ENCODE data around the gene SHC2.
"Not testable (repeated sequence)": the region's sequence is repeated elsewhere in the genome, so short reads cannot be mapped to it uniquely, and the experiment has no call there.

The SHC2 gene

DNA sequence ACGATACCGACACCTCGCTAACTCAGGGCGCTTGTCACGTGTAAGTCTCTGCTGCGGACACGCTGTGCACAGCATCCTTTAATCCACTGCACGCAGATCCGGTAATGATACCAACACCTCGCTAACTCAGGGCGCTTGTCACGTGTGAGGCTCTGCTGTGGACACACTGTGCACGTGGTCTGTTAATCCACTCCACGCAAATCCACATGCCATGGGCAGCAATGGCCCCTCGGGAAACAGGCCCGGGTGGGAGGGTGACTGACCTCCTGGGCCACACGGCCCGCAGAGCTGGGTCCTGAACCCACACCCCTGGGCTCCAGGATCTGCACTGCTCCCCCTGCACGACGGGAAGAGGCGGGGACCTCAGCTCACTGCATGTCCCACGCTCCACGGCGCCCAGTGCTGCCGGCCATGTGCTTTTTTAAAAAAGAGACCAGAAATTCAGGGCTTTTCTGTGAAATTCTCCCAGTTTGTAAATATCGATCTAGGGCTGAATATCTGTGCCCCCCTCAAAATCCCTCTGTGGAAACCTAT, 16.1 kb downstream of the SHC2 start:
- no peak for DNase-seq

DNA sequence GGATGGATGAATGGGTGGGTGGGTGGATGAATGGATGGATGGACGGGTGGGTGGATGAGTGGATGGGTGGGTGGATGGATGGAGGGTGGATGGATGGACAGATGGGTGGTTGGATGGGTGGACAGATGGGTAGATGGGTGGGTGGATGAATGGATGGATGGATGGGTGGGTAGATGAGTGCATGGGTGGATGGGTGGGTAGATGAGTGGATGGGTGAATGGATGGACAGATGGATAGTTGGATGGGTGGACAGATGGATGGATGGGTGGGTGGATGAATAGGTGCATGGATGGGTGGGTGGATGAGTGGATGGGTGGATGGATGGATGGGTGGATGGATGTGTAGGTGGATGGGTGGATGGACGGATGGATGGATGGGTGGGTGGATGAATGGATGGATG, 17.8 kb downstream of the SHC2 start:
- DNase-seq = no peak

DNA sequence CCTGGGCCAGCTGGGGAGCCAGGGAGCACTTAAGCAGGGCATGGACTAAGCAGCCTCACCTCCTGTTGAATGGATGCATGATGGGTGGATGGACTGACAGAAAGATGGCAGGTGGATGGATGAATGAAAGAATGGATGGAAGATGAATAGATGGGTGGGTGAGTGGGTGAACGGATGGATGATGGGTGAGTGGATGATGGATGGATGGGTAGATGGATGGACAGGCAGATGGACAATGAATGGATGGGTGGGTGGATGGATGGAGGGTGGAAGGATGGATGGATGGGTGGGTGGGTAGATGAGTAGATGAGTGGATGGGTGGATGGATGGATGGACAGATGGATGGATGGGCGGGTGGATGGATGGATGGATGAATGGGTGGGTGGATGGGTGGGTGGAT, 18.7 kb downstream of the SHC2 start:
- no peak for DNase-seq

DNA sequence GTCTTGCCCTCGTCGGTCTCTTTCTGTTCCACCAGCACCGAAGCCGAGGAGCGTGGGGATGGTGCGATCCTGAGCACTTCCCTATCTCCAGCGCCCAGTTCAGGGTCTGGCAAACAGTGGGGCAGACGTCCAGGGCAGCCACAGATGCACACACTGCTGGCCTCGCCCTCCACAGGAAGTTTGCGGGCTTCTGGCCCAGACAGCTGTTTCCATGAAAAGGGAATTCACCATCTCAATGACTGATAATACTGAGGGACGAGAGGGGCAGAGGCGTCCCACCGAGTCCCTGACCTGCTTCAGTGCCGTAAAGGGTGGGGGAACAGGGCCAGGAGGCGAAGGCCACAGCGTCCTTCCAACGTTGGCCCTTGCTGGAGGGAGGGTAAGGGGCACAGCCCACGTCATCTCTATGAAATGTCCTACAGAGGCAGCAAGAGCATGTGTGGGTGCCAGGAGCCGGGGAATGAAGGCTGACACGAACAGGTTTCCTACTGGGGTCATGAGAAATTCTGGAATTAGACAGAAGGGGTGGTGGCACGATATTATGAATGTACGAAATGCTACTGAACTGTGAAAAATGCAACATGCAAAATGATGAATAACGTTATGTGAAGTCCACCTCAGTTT, 19.5 kb downstream of the SHC2 start:
- no peak for DNase-seq

DNA sequence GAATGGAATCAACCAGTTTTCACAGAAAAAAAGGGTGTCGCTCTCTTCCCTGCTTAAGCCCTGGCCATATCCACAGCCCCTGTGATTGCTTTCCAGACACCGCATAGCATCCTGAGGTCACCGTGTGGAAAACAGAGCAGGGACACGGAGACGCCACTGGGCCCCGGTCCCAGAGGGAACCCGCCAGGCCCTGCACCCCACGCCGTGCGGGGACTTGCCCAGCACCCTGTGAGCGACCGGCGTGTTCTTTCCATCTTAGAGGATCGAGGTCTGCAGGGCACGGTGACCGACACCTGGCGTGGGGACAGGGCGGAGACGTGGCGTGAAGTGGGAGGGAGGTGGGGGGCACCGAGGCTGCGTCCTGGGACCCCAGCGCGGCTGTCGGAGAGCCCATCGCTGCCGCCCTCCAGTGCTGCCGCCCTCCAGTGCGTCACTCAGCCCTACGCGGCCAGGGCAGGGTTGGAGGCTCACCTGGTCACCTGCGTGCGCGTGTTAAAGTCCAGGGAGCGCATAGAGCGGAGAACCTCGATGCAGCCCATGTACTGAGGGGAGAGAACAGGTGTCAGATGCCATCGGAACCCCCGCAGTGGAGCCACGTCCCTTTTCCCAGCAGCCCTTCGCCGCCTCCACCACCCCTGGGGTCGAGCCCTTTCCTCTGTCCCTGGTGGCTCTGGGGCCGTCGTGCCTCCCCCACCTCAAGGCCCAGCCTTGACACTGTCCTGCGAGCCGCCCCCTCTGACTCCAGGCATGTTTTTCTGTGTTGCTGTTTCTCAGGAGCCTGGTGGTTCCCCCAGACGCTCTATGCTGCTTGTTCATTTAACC, 20.2 kb downstream of the SHC2 start:
- DNase-seq = no peak

DNA sequence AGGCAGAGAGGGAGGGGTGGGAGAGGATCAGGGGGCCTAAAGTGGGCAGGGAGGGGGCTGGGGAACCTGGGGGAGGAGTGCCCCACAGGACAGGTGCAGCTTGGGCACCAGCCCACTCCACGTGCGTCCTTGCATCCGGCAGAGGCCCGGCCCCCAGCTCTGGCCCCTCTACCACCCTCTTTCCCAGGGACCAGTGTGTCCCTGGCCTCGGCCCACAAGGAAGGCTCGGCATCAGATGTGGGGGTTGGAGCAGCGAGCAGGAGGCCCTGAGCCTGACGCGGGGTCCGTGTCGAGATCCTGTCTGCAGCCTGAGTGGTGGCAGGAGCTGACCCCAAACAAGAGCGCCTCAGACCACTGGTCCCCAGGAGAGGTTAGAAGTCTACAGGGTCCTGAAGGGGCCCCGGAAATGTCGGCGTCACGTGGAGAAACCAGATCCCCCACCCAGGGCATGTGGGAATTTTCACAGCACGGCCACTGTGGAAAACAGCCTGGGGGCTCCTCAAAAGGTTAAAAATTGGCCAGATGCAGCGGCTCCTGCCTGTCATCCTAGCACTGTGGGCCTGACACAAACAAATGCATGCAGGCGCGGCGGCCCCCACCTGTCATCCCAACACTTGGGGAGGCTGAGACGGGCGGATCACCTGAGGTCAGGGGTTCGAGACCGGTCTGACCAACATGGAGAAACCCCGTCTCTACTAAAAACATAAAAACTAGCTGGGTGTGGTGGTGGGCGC, 21.5 kb downstream of the SHC2 start:
- DNase-seq = no peak

DNA sequence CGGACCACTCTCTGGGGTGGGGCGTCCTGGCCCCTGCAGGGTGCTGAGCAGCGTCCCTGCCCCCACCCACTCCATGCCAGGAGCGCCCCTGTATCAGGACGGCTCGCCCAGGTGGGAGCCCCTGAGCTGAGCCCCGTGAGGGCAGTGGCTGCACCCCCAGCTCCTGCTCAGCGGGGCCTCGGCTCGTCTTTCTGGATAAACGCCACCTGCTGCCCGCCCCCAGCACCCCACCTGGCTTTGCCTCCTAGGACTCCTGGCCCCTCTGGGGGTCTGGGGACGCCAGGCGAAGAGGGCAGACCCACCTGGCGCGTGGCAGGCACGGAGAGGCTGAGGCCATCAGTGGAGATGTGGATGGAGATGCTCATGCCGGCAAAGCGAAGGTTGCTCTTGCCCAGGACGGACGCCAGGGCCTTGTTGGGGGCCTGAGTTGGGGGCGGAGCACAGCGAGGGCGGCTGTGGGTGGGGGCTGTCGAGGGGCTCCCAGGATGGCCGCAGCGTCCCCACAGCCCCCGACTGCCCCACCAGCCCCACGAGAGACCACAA, 22.3 kb downstream of the SHC2 start:
- no peak for DNase-seq

DNA sequence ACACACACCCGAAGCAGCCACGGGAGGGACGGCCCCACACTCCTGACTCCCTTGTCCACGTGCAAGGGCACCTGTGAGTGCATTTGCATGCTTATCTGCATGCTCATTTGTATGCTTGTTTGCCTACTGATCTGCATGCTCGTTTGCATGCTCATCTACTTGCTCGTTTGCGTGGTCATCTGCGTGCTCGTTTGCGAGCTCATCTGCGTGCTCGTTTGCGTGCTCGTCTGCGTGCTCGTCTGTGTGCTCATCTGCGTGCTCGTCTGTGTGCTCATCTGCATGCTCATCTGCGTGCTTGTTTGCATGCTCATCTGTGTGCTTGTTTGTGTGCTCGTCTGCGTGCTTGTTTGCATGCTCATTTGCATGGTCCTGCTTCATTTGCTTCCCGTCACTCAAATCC, 23.8 kb downstream of the SHC2 start:
- DNase-seq = no peak

DNA sequence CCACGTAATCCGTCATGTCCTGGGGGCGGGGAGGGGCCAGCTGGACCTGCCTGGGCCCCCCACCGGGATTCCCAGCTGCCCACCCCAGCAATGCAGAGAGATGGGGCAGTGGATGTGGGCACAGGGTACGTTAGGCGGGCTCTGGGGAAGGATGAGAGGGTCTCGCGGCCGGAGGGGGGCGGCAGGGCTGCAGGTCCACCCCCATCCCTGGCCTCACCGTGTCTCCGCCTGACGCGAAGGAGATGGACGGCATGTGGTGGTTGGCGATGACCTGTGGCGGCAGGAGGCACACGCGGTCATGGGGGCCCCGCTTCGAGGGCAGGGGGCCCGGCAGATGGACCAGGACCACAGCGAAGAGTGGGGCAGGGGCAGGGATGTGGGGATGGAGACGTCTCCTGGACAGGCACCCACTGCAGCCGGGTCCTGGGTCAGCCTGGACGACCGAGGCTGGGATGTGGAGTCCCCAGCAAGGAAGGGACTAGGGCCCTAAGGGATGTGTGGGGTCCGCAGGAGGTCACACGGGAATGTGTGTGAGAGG, 24.4 kb downstream of the SHC2 start:
- DNase-seq = no peak

DNA sequence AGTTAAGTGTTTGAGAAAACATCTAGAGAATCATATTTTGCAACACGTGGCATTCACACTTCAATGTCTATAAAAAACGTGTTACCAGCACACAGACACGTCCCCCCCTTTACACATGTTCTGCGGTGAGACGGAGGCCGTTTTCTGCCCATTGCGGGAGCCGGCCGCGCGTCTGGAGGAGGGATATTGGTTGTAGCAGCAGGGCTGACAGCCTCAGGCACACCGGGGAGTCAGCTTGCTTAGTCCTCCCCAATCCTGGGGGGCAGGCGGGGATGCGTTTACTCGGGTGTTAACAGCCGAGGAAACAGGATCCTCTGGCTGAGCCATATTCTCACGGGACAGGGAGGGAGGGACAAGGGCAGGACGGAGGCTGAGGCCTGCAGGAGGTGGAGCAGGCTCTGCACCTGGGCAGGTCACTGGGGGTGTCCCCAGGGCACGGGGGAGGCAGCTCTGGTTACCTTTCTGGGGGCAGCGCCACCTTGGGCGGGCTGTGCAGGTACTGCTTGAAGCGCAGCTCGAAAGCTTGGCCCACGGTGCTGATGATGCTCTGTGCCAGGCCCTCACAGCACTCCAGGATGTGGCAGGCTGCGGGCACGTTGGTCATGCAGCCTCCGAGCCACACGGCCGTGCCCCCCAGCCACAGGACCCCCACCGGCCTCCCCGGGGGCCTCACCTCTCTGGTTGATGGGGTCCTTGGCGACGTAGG, 25.0 kb downstream of the SHC2 start:
- no peak for DNase-seq

DNA sequence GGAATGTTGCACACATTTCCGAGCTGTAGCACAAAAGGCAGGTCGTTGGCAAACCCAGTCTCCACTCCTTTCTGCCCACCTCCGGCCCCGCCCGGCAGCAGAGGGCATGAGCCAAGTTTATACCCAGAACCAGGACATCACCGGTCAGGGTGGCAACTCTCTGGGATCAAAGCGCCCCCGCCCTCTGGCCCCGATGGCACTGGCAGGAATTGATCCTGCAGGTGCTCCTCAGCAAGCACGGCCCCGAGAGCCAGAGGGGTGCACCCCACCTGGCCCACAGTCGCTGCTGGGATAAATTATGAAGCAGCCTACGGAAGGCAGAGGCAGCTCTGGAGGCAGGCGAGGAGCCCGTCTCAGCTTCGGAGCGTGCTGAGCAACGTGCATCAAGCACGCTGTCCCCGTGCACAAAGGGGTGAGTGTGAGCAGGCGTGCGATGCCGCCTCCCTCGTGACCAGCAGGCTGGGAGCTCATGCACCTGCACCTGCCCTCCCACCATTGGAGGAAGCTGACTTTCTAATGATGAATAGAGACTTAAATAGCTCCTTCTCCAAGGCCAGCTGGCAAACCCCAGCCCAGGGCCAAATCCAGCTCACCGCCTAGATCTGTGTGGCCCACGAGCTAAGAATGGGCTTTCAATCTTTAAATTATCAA, 25.7 kb downstream of the SHC2 start:
- no peak for DNase-seq

DNA sequence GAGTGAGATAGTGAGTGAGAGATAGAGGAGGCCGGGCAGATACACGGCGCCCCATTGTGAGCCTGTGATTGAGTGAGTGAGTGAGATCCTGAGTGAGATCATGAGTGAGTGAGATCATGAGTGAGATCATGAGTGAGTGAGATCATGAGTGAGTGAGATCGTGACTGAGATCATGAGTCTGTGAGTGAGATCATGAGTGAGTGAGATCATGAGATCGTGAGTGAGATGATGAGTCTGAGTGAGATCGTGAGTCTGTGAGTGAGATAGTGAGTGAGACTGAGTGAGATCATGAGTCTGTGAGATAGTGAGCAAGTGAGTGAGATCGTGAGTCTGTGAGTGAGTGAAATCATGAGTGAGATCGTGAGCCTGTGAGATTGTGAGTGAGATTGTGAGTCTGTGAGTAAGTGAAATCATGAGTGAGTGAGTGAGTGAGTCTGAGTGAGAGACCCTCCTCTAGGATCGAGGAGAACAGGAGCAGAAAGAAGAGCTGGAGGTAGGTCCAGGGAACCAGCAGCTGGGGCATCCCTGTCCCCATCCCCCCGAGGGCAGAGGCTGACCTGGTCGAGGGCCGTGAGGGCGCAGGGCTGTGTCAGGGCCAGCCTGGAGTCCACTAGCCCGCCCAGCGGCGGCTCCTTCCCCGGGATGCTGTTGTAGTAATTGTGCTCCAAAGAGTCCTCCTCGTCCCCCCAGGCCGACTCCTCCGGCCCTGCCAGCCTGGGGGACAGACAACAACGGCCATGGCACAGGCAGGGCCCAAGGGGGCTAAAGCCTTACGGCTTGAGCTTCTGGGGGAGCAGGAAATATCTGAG, 26.5 kb downstream of the SHC2 start:
- DNase-seq = no peak

DNA sequence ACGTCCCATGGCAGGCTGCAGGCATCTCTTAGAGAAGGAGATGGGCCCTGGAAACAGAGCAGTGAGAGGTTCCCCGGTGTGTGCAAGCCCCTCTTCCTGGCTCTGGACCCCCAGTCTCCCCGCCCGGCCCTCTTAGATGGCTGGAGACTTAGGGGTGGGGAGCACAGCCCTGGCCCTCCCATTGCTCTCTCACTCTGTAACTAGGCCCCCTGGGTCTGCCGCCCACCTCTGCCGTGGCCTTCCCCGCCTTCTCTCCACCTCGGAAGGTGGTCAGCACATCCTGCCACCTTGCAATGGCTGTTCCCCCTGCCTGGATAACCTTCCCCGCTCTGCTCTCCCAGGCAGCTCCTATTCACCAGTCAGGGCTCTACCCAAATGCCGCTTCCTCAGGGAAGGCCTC, 30.1 kb downstream of the SHC2 start:
- DNase-seq = no peak

DNA sequence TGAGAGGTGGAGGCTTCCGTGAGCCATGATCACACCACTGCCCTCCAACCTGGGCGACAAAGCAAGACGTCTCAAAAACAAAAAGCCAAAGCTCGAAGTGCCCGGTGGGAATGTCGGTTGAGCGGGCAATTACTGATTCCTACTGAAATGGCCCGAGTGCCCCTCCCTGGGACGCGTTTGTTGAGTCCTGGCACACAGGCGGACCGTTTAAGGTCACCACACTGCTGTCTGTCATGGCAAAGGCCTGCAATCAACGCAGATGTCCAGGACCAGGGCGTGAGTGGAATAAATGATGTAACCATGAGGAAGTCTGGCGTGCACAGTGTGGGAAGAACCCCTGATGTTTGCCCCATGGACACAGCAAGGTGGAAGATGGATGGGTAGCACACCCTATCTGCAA, 32.7 kb downstream of the SHC2 start:
- no peak for DNase-seq

DNA sequence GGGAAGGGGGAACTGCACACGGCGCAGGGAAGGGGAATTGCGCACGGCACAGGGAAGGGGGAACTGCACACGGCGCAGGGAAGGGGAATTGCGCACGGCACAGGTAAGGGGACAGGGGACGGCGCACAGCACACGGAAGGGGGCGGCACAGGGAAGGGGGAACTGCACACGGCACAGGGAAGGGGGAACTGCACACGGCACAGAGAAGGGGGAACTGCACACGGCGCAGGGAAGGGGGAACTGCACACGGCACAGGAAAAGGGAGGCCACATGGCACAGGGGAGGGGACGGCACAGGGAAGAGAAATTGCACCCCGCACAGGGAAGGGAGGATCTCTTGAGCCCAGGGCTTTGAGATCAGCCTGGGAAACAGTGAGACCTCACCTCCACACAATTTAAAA, 33.2 kb downstream of the SHC2 start:
- DNase-seq = not testable (repeated sequence)

DNA sequence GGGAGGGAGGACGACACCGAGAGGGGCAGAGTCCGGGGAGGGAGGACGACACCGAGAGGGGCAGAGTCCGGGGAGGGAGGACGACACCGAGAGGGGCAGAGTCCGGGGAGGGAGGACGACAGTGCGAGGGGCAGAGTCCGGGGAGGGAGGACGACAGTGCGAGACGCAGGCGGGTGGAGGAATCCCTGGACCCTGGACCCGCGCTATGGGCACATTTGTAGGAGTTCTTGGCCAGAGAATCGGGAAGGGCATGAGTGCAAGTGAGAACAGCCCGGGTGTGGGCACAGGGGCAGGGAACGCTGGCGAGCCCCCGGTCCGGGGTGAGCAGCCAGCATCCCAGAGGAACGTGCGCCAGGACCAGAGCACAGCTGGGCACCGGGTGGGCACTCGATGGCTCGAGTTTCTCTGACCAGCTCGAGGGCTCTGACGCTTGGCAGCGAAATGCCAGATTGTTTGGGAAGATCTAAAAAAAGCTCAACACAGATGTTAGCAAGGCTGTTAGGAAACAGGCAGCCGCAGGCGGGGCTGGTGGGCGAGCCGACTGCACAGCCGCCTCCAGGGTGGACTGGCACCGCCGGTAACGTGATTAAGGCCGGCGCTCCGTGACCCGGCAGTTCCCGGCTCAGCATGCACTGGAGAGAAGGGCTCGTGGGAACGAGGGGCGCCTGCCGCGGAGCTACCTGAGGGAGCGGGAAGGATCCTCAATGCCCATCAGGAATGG, 33.9 kb downstream of the SHC2 start:
- no peak for DNase-seq

DNA sequence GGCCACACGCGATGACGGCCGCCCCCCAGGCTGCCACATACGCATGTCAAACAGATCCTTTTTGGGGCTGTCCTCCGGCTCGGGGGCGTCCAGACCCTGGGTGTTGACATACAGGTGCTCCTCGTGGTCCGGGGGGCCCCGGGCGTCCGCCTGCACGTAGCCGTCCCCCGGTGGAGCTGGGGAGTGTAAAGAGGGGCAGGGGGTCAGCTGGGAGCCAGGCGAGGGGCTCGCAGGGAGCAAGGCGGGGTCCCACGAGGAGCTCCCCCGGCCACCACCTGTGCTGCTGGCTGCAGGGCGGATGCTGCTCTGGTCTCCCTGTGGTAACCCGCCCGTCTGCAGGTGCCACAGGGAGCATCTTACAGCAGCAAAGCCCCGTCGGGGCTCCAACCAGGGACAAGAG, 35.8 kb downstream of the SHC2 start:
- no peak for DNase-seq

DNA sequence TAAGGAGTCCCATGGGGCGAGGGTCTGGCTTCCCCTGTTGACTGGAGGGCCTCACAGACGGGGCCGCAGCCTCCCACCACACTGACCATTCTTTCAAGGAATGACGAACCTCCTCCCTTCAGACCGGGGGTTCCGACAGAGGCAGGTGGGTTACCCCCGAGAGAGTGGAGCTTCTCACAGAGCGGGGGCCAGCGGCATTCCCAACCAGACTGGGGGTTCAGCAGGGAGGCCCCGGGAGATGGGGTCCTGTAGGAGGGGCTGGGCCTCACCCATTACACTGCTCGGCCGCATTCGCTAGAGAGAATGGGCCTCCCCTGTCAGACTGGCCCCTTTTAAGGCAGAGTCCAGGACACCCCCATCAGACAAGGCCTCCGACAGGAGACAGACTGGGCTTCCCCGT, 36.3 kb downstream of the SHC2 start:
- no peak for DNase-seq

DNA sequence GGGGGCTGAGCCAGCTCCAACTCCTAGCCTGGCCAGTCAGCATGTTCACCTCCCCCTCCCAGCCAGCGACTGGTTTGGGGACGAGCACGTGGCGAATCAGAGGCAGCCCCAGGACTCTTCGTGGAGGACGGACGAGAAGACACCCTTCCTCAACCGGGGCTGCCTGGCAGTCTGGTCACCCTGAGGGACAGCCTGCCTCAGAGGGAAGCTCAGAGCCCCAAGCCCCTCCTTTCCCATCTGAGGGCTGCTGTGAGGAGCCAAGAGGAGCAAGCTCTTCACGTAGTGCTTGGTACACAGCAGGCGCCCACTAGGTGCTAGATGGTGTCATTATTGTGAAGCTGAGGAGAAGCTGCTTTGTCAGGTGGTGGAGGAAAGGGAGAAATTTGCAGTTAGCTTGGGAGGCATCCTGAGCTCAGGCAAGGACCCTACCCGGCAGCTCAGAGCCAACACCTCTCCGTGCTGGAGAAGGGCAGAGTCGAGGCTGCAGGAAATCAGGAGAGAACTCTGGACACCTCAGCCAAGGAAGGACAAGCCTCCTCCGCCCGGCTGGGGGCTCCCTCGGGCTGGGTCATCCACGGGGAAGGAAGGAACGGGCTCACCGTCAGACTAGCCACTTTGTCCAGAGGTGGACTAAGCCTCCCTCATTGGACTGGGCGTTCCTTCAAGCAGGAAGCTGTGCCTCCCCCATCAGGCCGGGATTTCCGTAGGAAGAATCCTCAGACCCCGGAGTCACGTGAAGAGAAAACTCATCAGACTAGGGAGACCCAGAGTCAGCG, 37.0 kb downstream of the SHC2 start:
- DNase-seq = no peak

DNA sequence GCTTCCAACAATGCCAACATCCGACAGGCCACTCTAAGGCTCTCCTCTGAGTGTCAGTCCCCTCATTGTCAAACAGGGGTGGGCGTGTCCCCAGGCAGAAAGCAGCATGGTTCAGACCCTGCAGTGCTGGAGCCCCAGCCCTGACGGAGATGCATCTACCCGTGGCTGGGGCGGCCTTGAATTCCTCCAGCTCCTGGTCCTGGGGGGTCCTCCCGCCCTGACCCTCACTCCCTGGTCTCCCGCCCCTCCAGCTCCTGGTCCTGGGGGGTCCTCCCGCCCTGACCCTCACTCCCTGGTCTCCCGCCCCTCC, 38.0 kb downstream of the SHC2 start:
- not testable (repeated sequence) for DNase-seq
